OCI-M1 (cell line): ENCODE data around the gene RAB40C.

Experiments used
- DNase-seq: peaks from one replicate; lab custom pipeline; 2025; lab: John Stamatoyannopoulos, UW

The RAB40C gene

GRCh38 chr16:668519-669171 lies 78.8 kb downstream of the RAB40C start:
- DNase-seq: peak; percentile 11

DNA sequence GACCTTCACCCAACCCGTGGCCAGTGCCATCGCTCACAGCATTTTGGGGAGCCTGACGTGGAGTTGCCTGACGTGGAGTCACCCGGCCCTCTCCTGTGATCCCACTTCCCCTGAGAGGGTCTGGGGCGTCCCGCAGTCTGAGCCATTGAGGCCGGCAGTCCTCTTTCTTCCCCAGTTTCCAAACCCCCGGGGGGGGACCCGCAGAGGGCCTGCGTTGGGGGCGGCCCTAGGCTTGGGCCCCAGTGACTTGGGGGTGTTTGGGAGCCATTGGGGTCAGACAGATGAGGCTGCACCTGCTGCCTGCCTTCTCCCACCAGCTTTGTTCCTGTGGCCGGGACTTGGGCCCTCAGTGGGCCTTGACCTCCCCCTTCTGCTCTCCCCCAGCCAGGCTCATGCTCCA lies 79.8 kb downstream of the RAB40C start:
- no peak for DNase-seq

GRCh38 chr16:670485-671352 lies 80.9 kb downstream of the RAB40C start:
- DNase-seq: no peak

DNA sequence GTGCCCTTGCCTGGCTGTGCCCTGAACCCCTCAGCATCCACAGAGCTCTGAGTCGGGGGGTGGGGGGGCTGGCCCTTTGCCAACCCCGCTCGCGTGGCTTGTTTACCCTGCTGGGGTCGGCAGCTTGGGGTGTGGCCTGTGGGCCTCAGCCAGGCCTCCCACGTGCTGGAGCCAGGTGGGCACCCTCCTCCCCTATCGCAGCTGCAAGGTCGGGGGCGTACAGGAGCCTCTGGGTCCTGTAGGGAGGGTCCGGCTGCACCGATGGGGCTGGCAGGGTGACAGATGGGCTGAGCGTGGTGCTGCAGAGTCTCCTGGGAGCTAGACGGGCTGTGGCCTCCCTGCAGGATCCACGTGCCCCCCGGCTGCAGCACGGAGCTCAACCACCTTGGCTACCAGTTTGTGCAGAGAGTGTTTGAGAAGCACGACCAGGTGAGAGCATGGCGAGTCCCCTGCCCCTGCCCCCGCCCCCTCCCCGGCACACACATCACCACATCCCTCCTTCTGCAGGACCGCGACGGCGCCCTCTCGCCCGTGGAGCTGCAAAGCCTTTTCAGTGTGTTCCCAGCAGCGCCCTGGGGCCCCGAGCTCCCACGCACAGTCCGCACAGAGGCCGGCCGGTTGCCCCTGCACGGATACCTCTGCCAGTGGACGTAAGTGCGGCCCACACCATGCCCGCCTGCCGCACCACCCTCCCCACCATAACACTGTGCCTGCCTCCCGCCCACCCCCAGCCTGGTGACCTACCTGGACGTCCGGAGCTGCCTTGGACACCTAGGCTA lies 81.7 kb downstream of the RAB40C start:
- no peak for DNase-seq

DNA sequence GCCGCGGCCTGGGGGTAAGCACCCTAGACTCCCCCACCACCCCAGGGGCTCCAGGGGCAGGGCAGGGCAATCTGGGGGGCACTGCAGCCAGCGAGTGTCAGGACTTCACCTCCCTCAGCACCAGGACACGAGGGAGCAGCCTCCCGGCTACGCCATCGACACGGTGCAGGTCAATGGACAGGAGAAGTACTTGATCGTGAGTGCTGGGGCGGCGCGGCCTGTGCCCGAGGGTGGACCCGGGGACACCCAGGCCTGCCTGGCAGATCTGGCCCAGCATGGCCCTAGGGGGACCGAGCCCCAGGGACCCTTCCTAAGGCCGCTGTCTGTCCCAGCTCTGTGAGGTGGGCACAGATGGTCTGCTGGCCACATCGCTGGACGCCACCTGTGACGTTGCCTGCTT lies 82.5 kb downstream of the RAB40C start:
- DNase-seq: no peak

- DNase-seq: no peak
Observed at GRCh38 chr16:672851-673250, 83.0 kb downstream of the RAB40C start.

DNA sequence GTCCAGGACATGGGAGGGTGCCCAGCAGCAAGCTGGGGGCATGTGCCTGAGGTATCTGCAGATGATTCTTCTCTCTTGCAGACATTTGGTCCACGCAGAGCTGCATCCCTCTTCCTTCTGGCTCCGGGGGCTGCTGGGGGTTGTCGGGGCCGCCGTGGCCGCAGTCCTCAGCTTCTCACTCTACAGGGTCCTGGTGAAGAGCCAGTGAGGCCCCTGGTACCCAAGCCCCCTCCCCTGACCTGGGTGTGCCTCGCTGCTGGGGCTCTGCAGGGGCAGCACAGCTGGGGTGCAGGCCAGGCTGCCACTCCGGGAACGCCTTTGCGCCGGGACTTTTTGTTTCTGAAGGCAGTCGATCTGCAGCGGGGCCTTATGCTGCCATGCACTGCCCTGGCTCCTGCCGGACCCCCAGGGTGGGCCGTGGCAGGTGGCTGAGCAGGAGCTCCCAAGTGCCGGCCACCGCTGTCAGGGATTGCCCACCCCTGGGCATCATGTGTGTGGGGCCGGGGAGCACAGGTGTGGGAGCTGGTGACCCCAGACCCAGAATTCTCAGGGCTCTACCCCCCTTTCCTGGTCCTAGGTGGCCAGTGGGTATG lies 83.6 kb downstream of the RAB40C start:
- no peak for DNase-seq

- DNase-seq: no peak
Observed at GRCh38 chr16:674214-674881, 84.5 kb downstream of the RAB40C start.

- DNase-seq: no peak
Observed at GRCh38 chr16:674968-675883, 85.4 kb downstream of the RAB40C start, which contains the start of gene RHBDL1. Gene RHBDL1 (plus strand): TSS chr16:675671. CDS start chr16:675791, 120 bp downstream.

DNA sequence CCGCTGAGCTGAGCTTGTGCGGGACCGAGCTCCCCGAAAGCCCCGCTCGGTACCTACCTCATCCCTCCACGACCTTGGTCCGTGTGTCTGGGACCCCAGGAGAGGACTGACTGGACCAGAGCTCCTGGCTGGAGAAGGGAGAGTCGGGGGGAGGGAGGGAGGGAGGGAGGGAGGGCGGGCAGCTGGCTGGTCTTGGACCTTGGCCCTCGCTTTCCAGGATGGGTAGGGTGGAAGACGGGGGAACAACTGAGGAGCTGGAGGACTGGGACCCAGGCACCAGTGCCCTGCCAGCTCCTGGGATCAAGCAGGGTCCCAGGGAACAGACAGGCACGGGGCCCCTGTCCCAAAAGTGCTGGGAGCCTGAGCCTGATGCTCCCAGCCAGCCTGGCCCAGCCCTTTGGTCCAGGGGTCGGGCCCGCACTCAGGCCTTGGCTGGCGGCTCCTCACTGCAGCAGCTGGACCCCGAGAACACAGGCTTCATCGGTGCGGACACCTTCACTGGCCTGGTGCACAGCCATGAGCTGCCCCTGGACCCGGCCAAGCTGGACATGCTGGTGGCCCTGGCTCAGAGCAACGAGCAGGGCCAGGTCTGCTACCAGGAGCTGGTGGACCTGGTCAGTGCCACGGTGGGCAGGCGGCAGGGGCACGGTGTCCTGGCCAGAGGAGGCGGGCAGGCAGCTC lies 86.2 kb downstream of the RAB40C start:
- no peak for DNase-seq

GRCh38 chr16:676565-676902 lies 86.7 kb downstream of the RAB40C start:
- DNase-seq: no peak

GRCh38 chr16:676913-677312 lies 87.0 kb downstream of the RAB40C start:
- no peak for DNase-seq

DNA sequence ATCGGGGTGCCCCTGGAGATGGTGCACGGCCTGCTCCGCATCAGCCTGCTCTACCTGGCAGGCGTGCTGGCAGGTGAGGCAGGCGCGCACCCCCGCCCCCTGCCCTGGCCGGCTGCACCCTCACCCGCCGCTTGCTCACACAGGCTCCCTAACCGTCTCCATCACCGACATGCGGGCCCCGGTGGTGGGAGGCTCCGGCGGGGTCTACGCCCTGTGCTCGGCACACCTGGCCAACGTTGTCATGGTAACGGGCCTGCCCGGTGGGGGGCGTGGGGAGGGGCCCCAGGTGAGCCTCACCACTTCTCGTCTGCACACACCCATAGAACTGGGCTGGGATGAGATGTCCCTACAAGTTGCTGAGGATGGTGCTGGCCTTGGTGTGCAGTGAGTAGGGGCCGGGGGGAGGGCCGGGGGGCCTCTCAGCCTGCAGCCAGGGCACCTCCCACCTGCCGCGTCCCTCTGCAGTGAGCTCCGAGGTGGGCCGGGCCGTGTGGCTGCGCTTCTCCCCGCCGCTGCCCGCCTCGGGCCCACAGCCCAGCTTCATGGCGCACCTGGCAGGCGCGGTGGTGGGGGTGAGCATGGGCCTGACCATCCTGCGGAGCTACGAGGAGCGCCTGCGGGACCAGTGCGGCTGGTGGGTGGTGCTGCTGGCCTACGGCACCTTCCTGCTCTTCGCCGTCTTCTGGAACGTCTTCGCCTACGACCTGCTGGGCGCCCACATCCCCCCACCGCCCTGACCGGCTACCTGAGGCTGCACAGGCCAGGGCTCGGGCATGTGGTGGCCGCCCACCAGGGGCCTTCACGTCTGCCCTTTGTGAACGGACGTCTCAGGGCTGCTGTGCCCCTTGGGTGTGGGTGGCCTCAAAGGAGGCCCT lies 87.7 kb downstream of the RAB40C start:
- no peak for DNase-seq

DNA sequence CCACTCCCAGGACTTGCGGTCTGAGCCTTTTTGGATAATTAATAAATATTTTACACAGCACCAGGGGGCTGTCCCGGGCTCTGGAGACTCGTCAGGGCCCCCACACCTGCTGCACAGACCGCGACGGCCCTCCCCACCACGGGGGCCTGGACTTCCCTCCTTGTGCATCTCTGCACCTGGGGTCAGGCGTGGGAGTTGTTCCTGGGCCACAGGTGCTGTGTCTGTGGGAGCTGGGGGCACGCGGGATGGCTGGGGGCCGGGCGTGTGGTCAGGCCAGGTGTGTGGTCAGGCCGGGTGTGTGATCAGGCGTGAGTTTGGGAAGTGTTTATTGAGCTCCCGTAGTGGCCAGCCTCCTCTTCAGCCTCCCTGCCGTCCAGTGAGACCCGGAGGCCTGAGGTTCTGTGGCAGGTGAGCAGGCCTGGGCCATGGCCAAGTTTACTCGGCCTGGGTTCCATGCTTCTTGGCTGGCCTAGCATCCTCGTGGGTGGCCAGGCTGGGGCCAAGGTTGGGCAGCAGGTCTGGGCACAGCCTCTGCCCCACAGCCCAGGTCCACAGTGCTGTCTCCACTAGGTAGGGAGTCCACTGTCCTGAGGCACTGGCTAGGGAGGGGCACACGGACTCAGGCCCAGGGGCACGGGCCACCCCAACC lies 88.5 kb downstream of the RAB40C start:
- no peak for DNase-seq
